ENCODE results near the gene TTC21A.

TTC21A gene

GRCh38 chr3:39118931-39119660 lies 11.6 kb downstream of the TTC21A start:
- no peak for DNase-seq

GRCh38 chr3:39121621-39122020 lies 14.1 kb downstream of the TTC21A start:
- no peak for DNase-seq

GRCh38 chr3:39122813-39123212 lies 15.3 kb downstream of the TTC21A start:
- DNase-seq: no peak

GRCh38 chr3:39124876-39125840 lies 17.7 kb downstream of the TTC21A start:
- DNase-seq: no peak

GRCh38 chr3:39125841-39126500 lies 18.5 kb downstream of the TTC21A start:
- DNase-seq: no peak

- peak; percentile 48 for DNase-seq
Observed at GRCh38 chr3:39126532-39127071, 19.1 kb downstream of the TTC21A start.

- DNase-seq: no peak
Observed at GRCh38 chr3:39127269-39127907, 19.9 kb downstream of the TTC21A start.

- no peak for DNase-seq
Observed at GRCh38 chr3:39127908-39128304, 20.4 kb downstream of the TTC21A start.

- DNase-seq: no peak
Observed at GRCh38 chr3:39128951-39129350, 21.5 kb downstream of the TTC21A start.

- DNase-seq: no peak
Observed at GRCh38 chr3:39130026-39130425, 22.5 kb downstream of the TTC21A start.

GRCh38 chr3:39130693-39131265 lies 23.3 kb downstream of the TTC21A start:
- DNase-seq: no peak

GRCh38 chr3:39132096-39133092 lies 24.9 kb downstream of the TTC21A start:
- DNase-seq: no peak

- DNase-seq: no peak
Observed at GRCh38 chr3:39133093-39133490, 25.6 kb downstream of the TTC21A start.

GRCh38 chr3:39133822-39134221 lies 26.3 kb downstream of the TTC21A start:
- no peak for DNase-seq

- no peak for DNase-seq
Observed at GRCh38 chr3:39134305-39134704, 26.8 kb downstream of the TTC21A start.

GRCh38 chr3:39135170-39135805 lies 27.8 kb downstream of the TTC21A start:
- no peak for DNase-seq

GRCh38 chr3:39136533-39137434 lies 29.3 kb downstream of the TTC21A start:
- DNase-seq: no peak

- no peak for DNase-seq
Observed at GRCh38 chr3:39137435-39137936, 30.0 kb downstream of the TTC21A start.

All from stimulated activated CD4-positive, alpha-beta T cell treated with anti-CD3 and anti-CD28 coated beads, Interleukin-4, amount 100 ng/mL, for 24 hours (primary cell).